SU-DHL-6 (cell line): ENCODE measurements around the gene NAV2.

Experiments
- H2AFZ ChIP-seq: fragments of 200-600 bp; sonication (generic); 2 replicates; pipeline ENCODE4 v1.6.1; 2014; ENCODE audit warnings: low read depth, mild to moderate bottlenecking, moderate library complexity, mixed read lengths, antibody characterized with exemption, low read length; ENCODE audit not compliant: severe bottlenecking
- H3F3A ChIP-seq: fragments of 200-600 bp; shearing (Covaris generic); 2 replicates; pipeline ENCODE4 v1.6.0; 2016; ENCODE audit warnings: antibody characterized with exemption, mild to moderate bottlenecking; ENCODE audit not compliant: insufficient read depth
- H3K27ac ChIP-seq: fragments of 200-600 bp; sonication (generic); 2 replicates; pipeline ENCODE4 v1.5.1; 2016; ENCODE audit warnings: low read depth, mild to moderate bottlenecking, low read length, moderate library complexity, mixed read lengths
- H3K27me3 ChIP-seq: fragments of 200-600 bp; sonication (generic), shearing (Covaris generic); 2 replicates; pipeline ENCODE4 v1.6.0; 2014; ENCODE audit warnings: mild to moderate bottlenecking, low read length
- H3K36me3 ChIP-seq: fragments of 200-600 bp; sonication (generic); 2 replicates; pipeline ENCODE4 v1.6.1; 2014; ENCODE audit warnings: mild to moderate bottlenecking, low read length, mixed read lengths
- H3K4me2 ChIP-seq: fragments of 300-600, 200-600 bp; shearing (Covaris generic), sonication (generic); 2 replicates; pipeline ENCODE4 v1.6.0; 2014; ENCODE audit warnings: low read length, low read depth, mild to moderate bottlenecking; ENCODE audit not compliant: poor library complexity, severe bottlenecking
- H3K4me3 ChIP-seq: fragments of 200-600 bp; sonication (generic); 2 replicates; pipeline ENCODE4 v1.5.1; 2014; ENCODE audit warnings: antibody characterized with exemption, low read length, mild to moderate bottlenecking, mixed read lengths; ENCODE audit not compliant: insufficient read depth, poor library complexity, severe bottlenecking
- H3K79me2 ChIP-seq: fragments of 200-600 bp; sonication (generic); 2 replicates; pipeline ENCODE4 v1.6.1; 2014; ENCODE audit warnings: mild to moderate bottlenecking, low read length, moderate library complexity; ENCODE audit not compliant: insufficient read depth
- H3K9ac ChIP-seq: fragments of 200-600 bp; sonication (generic); 2 replicates; pipeline ENCODE4 v1.7.0; 2014; ENCODE audit warnings: mild to moderate bottlenecking, low read length
- H3K9me2 ChIP-seq: fragments of 200-600 bp; sonication (generic); replicated peaks from 2 replicates; pipeline ENCODE4 v1.6.1; 2014; ENCODE audit warnings: low read length; ENCODE audit not compliant: insufficient read depth
- H3K9me3 ChIP-seq: fragments of 200-600 bp; sonication (generic); 2 replicates; pipeline ENCODE4 v1.6.1; 2014; ENCODE audit warnings: low read length, mixed read lengths; ENCODE audit not compliant: insufficient read depth
- H4K20me1 ChIP-seq: fragments of 200-600 bp; sonication (generic); 2 replicates; pipeline ENCODE4 v1.6.1; 2014; ENCODE audit warnings: low read depth, mild to moderate bottlenecking, antibody characterized with exemption, low read length, moderate library complexity, mixed read lengths
- CTCF ChIP-seq: fragments of 200-600 bp; sonication (generic); IDR thresholded peaks from one replicate; pipeline ENCODE4 v1.5.1; 2017; ENCODE audit warnings: antibody characterized with exemption, mild to moderate bottlenecking, low read length, moderate library complexity; ENCODE audit not compliant: insufficient read depth, poor library complexity, severe bottlenecking
- EZH2phosphoT487 ChIP-seq: fragments of 200-600 bp; sonication (generic), shearing (Covaris generic); conservative IDR thresholded peaks from 2 replicates; pipeline ENCODE4 v1.6.1; 2018; ENCODE audit warnings: mild to moderate bottlenecking, antibody characterized with exemption, low read length, moderate library complexity, mixed read lengths

The NAV2 gene

GRCh38 chr11:20050551-20051333 is 338.1 kb downstream of the NAV2 start:
- no peaks in the 10 kb centered on the region for H4K20me1 ChIP-seq
- no peaks in the 10 kb centered on the region for H3F3A ChIP-seq
- H3K9ac ChIP-seq = no peak overlapping the region
- no peak overlapping the region for H2AFZ ChIP-seq
- no peaks in the 10 kb centered on the region for H3K9me2 ChIP-seq
- no peak overlapping the region for H3K4me2 ChIP-seq
- TF ChIP-seq CTCF (no peak), EZH2phosphoT487 (no peak)
- H3K79me2 ChIP-seq = no peaks in the 10 kb centered on the region
- no peak overlapping the region for H3K27ac ChIP-seq
- H3K27me3 ChIP-seq = 0 out of 2 replicates have a peak, but pooled peaks cover 3% of the 10 kb centered on the region
- no peaks in the 10 kb centered on the region for H3K9me3 ChIP-seq
- H3K36me3 ChIP-seq = no peaks in the 10 kb centered on the region
- no peak overlapping the region for H3K4me3 ChIP-seq

DNA sequence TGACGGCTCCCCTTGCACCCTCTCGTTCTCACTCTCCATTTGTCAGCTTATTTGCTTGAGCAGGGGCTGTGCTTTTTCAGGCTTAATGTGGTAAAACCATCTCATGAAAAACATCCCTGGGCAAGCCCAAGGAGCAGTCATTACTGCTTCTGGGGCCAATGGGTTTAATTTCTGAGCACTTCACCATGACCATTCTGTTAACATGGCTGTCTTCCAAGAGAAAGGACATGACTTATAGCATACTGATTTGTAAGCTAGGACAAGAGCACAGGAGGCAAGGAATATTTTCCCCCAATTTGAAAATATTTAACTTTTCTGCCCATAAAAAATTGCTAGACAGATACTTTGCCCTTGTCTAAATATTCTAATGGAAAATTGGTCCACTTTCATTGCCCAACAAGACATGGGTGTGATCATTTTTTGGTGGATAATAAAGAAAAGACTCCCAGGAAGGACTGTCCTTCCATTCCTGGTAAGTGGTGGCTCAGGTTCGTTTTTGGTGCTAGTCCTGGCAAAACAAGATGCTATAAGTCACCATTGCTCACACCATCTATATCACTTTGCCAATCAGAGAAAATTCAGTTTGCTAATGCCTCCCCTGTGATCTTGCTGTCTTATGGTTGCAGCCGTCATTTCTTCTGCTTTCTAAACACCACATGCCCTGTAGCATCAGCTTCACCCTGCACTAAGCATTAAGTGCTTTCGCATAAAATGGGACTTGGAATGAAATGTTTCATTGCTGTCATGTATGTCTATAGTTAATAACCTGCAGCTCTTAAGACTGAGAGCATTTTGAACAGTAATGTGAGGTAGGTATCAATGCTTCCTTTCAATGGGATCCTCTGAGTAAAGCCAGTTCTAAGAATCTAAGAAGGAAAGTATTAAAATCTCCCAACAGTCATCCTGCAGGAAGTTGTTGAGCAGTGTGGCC is 339.1 kb downstream of the NAV2 start:
- H2AFZ ChIP-seq = no peak overlapping the region
- no peaks in the 10 kb centered on the region for H3K79me2 ChIP-seq
- no peak overlapping the region for H3K4me2 ChIP-seq
- no peaks in the 10 kb centered on the region for H3K36me3 ChIP-seq
- H3K9ac ChIP-seq = no peak overlapping the region
- no peak for TF ChIP-seq EZH2phosphoT487
- TF ChIP-seq CTCF = no peak
- H4K20me1 ChIP-seq = no peaks in the 10 kb centered on the region
- no peaks in the 10 kb centered on the region for H3K9me2 ChIP-seq
- H3K9me3 ChIP-seq = no peaks in the 10 kb centered on the region
- H3K4me3 ChIP-seq = no peak overlapping the region
- 0 out of 2 replicates have a peak, but pooled peaks cover 1% of the 10 kb centered on the region for H3K27me3 ChIP-seq
- H3F3A ChIP-seq = no peaks in the 10 kb centered on the region
- no peak overlapping the region for H3K27ac ChIP-seq

DNA sequence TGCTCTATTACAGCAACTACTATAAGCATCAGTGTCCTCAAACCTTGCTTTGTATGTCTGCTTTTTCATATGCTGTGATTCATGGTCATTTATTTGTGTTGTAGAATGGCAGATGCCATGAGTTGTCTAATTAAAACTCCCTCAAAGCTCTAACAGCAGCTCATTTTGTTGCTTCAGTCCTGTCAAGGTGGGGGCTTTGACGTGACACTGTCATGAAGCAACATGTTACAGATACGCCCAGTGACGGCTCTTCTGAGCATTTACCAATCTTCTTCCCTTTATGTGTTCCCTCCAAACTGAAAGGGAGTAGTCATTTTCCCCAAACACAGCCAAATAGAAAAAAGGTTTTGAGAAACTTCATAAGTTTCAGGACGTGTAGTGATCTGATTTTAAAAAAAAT is 340.9 kb downstream of the NAV2 start:
- H3K9me2 ChIP-seq = no peaks in the 10 kb centered on the region
- H2AFZ ChIP-seq = no peak overlapping the region
- no peaks in the 10 kb centered on the region for H3K36me3 ChIP-seq
- no peak overlapping the region for H3K4me2 ChIP-seq
- H3K79me2 ChIP-seq = no peaks in the 10 kb centered on the region
- H3K27ac ChIP-seq = no peak overlapping the region
- no peak overlapping the region for H3K4me3 ChIP-seq
- no peaks in the 10 kb centered on the region for H4K20me1 ChIP-seq
- no peaks in the 10 kb centered on the region for H3K27me3 ChIP-seq
- H3K9ac ChIP-seq = no peak overlapping the region
- no peaks in the 10 kb centered on the region for H3K9me3 ChIP-seq
- TF ChIP-seq EZH2phosphoT487 (no peak), CTCF (no peak)
- no peaks in the 10 kb centered on the region for H3F3A ChIP-seq
